Natural killer cell (primary cell): ENCODE data around the gene DEFB112. TPM values are rescaled to one million over a fixed set of nuclear protein-coding genes. Genes with fewer than 3 reads are reported as not detected.

ENCODE experiments used
- ATAC-seq, 3 donors: fragments of 150-1000 bp in 2 of 3; fragments of 200-7000 bp in 1 of 3; cut with Tn5 transposase; 1 replicate in 1 of 3; 2 replicates in 2 of 3; pipeline ENCODE4 v1.10.0; 2021; ENCODE audit warnings: mild to moderate bottlenecking in 2 of 3, moderate library complexity in 2 of 3
- DNase-seq, 2 donors: peaks; one replicate each; pipeline versions ENCODE4 v3.0.0 to v3.0.0-alpha.2; 2013 to 2021; ENCODE audit warnings: mixed read lengths in 1 of 2
- H3K27ac ChIP-seq: one replicate; pipeline ENCODE4 v1.5.1; 2013; ENCODE audit warnings: mild to moderate bottlenecking, low read length
- H3K27me3 ChIP-seq: one replicate; pipeline ENCODE4 v1.6.1; 2013; ENCODE audit warnings: low read length; ENCODE audit not compliant: control insufficient read depth, insufficient read depth
- H3K36me3 ChIP-seq: one replicate; pipeline ENCODE4 v1.6.1; 2013; ENCODE audit warnings: low read length; ENCODE audit not compliant: control insufficient read depth, insufficient read depth
- H3K4me1 ChIP-seq: one replicate; pipeline ENCODE4 v1.6.1; 2013; ENCODE audit warnings: low read length; ENCODE audit not compliant: control insufficient read depth, insufficient read depth
- H3K4me3 ChIP-seq: one replicate; pipeline ENCODE4 v1.5.1; 2013; ENCODE audit warnings: low read length
- H3K9me3 ChIP-seq: one replicate; pipeline ENCODE4 v1.6.1; 2013; ENCODE audit warnings: low read length; ENCODE audit not compliant: control insufficient read depth, insufficient read depth
- H3K27ac Mint-ChIP-seq, 2 donors: one replicate each; pipeline ENCODE4 v1.8.0; 2022; ENCODE audit warnings: mild to moderate bottlenecking in 2 of 2, mixed read lengths in 2 of 2, moderate library complexity in 1 of 2
- H3K27me3 Mint-ChIP-seq, 2 donors: one replicate each; pipeline ENCODE4 v1.8.0; 2022; ENCODE audit warnings: low read depth in 2 of 2, mixed read lengths in 2 of 2
- H3K36me3 Mint-ChIP-seq: one replicate; pipeline ENCODE4 v1.8.0; 2022; ENCODE audit warnings: mixed read lengths
- H3K4me1 Mint-ChIP-seq, 2 donors: one replicate each; pipeline ENCODE4 v1.8.0; 2022; ENCODE audit warnings: mixed read lengths in 2 of 2
- H3K4me3 Mint-ChIP-seq: one replicate; pipeline ENCODE4 v1.8.0; 2022; ENCODE audit warnings: mild to moderate bottlenecking, moderate library complexity, mixed read lengths
- H3K9me3 Mint-ChIP-seq, 2 donors: one replicate each; pipeline ENCODE4 v1.8.0; 2022; ENCODE audit warnings: mixed read lengths in 2 of 2
- WGBS: methylation state at CpG from one replicate; pipeline ENCODE4 v1.1.7; 2013; ENCODE audit warnings: missing lambda C conversion rate; ENCODE audit not compliant: insufficient coverage; 5-methylcytosine and 5-hydroxymethylcytosine counted together
- intact Hi-C: fragments of 100-400 bp; cut with micrococcal nuclease; formaldehyde crosslinking; loops from one replicate; pipeline ENCODE4 v1.14.2; 2022
- total RNA-seq, 4 donors: library from RNA; stranded (reverse); fragments of 120-200 nt in 1 of 4; gene quantifications; one replicate each; pipeline versions ENCODE4 v1.2.3 to v1.2.4, GENCODE V29; 2013 to 2022
- TF ChIP-seq, protein P1 (sequence below): fragments of 200-600 bp; IDR thresholded peaks from one replicate; pipeline ENCODE4 v1.8.0; 2022; ENCODE audit warnings: antibody characterized with exemption

The DEFB112 gene
- total RNA-seq, 3 donors from 2014 or later (not counting 1 experiment from before 2014, with no cell fraction given): not detected

DNA sequence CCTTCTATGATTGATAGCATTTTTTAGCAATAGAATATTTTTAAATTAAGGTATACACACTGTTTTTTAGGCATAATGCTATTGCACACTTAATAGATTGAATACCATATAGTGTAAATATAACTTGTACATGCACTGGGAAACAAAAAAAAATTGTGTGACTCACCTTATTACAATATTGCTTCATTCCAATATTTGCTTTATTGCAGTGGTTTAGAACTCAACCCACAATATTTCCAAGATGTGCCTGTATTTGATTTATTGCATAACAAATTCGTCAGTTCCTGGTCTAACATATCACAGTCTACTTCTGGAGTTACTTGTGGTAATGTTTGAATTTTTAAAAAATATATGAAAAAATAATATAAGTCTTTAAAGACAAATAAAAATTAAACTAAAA, 41.9 kb upstream of the DEFB112 start:
- WGBS: no CpG with 5 or more reads among the region's 1 CpG
- Mint-ChIP-seq H3K27me3 (no peaks in the 10 kb centered on the region), H3K27ac (no peak overlapping the region), H3K36me3 (no peaks in the 10 kb centered on the region), H3K9me3 (peaks cover 5 to 6% of the 10 kb centered on the region in 2 donors), H3K4me1 (no peaks in the 10 kb centered on the region), H3K4me3 (no peak overlapping the region)
- Histone ChIP-seq H3K4me3 (no peak overlapping the region), H3K36me3 (no peaks in the 10 kb centered on the region), H3K4me1 (no peaks in the 10 kb centered on the region), H3K27ac (no peak overlapping the region), H3K9me3 (no peaks in the 10 kb centered on the region), H3K27me3 (no peaks in the 10 kb centered on the region)
- TF ChIP-seq, protein P1, sequence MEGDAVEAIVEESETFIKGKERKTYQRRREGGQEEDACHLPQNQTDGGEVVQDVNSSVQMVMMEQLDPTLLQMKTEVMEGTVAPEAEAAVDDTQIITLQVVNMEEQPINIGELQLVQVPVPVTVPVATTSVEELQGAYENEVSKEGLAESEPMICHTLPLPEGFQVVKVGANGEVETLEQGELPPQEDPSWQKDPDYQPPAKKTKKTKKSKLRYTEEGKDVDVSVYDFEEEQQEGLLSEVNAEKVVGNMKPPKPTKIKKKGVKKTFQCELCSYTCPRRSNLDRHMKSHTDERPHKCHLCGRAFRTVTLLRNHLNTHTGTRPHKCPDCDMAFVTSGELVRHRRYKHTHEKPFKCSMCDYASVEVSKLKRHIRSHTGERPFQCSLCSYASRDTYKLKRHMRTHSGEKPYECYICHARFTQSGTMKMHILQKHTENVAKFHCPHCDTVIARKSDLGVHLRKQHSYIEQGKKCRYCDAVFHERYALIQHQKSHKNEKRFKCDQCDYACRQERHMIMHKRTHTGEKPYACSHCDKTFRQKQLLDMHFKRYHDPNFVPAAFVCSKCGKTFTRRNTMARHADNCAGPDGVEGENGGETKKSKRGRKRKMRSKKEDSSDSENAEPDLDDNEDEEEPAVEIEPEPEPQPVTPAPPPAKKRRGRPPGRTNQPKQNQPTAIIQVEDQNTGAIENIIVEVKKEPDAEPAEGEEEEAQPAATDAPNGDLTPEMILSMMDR: no peak
- intact Hi-C loops: no loop called here
- DNase-seq (no peak), ATAC-seq (no peak)

DNA sequence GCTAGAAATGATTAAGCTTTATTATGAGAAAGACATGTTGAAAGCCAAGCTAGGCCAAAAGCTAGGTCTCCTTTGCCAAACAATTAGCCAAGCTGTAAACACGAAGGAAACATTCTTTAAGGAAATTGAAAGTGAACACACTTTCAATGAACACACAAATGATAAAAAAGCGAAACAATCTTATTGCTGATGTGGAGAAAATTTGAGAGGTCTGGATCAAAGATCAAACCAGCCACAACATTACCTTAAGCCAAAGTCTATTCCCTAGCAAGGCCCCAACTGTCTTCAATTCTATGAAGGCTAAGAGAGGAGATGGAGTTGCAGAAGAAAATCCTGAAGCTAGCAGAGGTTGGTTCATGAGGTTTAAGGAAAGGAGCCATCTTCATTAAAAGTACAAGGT, 40.2 kb upstream of the DEFB112 start:
- H3K4me1 Mint-ChIP-seq: no peaks in the 10 kb centered on the region
- no peaks in the 10 kb centered on the region for H3K36me3 Mint-ChIP-seq
- Histone ChIP-seq H3K36me3 (no peaks in the 10 kb centered on the region), H3K4me3 (no peak overlapping the region), H3K27me3 (no peaks in the 10 kb centered on the region), H3K27ac (no peak overlapping the region), H3K4me1 (no peaks in the 10 kb centered on the region), H3K9me3 (no peaks in the 10 kb centered on the region)
- no peak for DNase-seq
- ATAC-seq: no peak
- peaks cover 3 to 5% of the 10 kb centered on the region in 2 donors for H3K9me3 Mint-ChIP-seq
- H3K4me3 Mint-ChIP-seq: no peak overlapping the region
- 67% methylated on average over 1 of the region's 2 CpGs for WGBS
- intact Hi-C loops: no loop called here
- no peaks in the 10 kb centered on the region for H3K27me3 Mint-ChIP-seq
- TF ChIP-seq, protein P1: no peak
- H3K27ac Mint-ChIP-seq: no peak overlapping the region

DNA sequence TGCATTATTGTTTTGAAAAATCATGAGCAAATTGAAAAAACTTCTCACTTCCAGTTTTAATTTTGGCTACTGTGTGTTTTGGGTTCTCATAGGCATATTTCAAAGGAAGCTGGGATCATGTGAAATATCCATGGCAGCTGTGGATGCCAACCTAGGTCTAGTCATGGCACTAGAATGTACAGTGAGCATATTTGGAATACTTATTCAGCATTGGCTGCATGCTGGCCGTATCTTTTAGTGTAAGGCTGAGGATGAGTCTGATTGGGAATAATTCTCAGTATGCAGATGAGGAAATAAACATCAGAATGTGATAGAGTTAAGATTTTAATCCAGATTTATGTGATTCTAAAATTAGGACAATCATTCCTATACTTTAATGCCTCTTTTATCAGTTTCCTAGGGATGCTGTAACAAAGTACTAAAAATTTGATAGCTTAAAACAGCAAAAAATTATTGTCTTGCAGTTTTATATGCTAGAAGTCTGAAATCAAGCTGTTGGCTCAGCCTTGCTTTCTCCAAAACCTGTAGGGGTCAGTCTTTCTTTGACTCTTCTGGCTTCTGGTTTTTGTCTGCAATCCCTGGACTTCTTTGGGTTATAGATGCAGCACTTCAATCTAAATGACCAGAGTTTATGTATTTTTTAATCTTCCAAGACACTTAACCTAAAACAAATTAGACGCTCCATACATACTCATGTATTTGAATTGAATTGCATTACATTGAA, 37.7 kb upstream of the DEFB112 start:
- intact Hi-C loops: no loop called here
- ATAC-seq (no peak), DNase-seq (no peak)
- Histone ChIP-seq H3K27me3 (no peaks in the 10 kb centered on the region), H3K9me3 (no peaks in the 10 kb centered on the region), H3K4me3 (no peak overlapping the region), H3K36me3 (no peaks in the 10 kb centered on the region), H3K4me1 (no peaks in the 10 kb centered on the region), H3K27ac (no peak overlapping the region)
- 54% methylated on average over 1 of the region's 2 CpGs for WGBS
- H3K27ac Mint-ChIP-seq: no peak overlapping the region
- TF ChIP-seq, protein P1: no peak
- H3K4me3 Mint-ChIP-seq: no peak overlapping the region
- peaks cover 3 to 5% of the 10 kb centered on the region in 2 donors for H3K9me3 Mint-ChIP-seq
- no peaks in the 10 kb centered on the region for H3K4me1 Mint-ChIP-seq
- H3K36me3 Mint-ChIP-seq: no peaks in the 10 kb centered on the region
- H3K27me3 Mint-ChIP-seq: no peaks in the 10 kb centered on the region

- no peaks in the 10 kb centered on the region for H3K36me3 Mint-ChIP-seq
- Histone ChIP-seq H3K27ac (no peak overlapping the region), H3K4me3 (no peak overlapping the region), H3K36me3 (no peaks in the 10 kb centered on the region), H3K4me1 (no peaks in the 10 kb centered on the region), H3K27me3 (no peaks in the 10 kb centered on the region), H3K9me3 (no peaks in the 10 kb centered on the region)
- no peaks in the 10 kb centered on the region for H3K27me3 Mint-ChIP-seq
- 0% methylated on average over 1 of the region's 1 CpG for WGBS
- TF ChIP-seq, protein P1: no peak
- H3K4me3 Mint-ChIP-seq: no peak overlapping the region
- intact Hi-C loops: no loop called here
- no peak overlapping the region for H3K27ac Mint-ChIP-seq
- no peak for DNase-seq
- H3K4me1 Mint-ChIP-seq: no peaks in the 10 kb centered on the region
- ATAC-seq: no peak
- H3K9me3 Mint-ChIP-seq: peaks cover 0 to 7% of the 10 kb centered on the region in 2 donors
Measured at GRCh38 chr6:50077385-50077784, 27.7 kb upstream of the DEFB112 start.
